DOHH2 (cell line): ENCODE data around the gene MAP7D3.

ENCODE experiments used
- EZH2phosphoT487 ChIP-seq: fragments of 200-600 bp; sonication (generic); IDR thresholded peaks from 2 replicates; pipeline ENCODE4 v1.6.1; 2017; ENCODE audit warnings: borderline replicate concordance, mild to moderate bottlenecking, antibody characterized with exemption, low read length, moderate library complexity, mixed read lengths
- TF ChIP-seq, protein P1 (sequence below): fragments of 200-600 bp; sonication (generic); IDR thresholded peaks from one replicate; pipeline ENCODE4 v1.5.1; 2014; ENCODE audit warnings: antibody characterized with exemption, mild to moderate bottlenecking, low read depth, low read length; ENCODE audit not compliant: poor library complexity, severe bottlenecking

DNA sequence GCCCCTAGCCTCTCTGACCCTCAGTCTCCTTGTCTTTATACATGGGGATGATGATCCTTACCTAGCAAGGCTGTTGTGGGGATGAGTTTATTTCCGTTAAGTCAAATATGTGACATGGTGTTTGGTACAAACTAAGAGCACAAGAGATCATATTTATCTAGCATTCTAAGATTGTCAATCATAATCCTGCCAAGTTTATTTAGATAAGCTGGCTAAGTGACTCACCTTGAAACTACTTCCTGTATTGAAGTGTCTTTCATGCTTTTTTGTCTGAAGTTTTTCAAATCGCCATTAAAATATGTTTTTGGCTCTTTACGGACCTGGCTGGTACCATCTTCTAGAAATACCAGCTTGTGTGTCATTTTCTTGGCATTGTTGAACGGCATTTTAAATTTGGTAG is 30.7 kb downstream of the MAP7D3 start:
- TF ChIP-seq, protein P1, sequence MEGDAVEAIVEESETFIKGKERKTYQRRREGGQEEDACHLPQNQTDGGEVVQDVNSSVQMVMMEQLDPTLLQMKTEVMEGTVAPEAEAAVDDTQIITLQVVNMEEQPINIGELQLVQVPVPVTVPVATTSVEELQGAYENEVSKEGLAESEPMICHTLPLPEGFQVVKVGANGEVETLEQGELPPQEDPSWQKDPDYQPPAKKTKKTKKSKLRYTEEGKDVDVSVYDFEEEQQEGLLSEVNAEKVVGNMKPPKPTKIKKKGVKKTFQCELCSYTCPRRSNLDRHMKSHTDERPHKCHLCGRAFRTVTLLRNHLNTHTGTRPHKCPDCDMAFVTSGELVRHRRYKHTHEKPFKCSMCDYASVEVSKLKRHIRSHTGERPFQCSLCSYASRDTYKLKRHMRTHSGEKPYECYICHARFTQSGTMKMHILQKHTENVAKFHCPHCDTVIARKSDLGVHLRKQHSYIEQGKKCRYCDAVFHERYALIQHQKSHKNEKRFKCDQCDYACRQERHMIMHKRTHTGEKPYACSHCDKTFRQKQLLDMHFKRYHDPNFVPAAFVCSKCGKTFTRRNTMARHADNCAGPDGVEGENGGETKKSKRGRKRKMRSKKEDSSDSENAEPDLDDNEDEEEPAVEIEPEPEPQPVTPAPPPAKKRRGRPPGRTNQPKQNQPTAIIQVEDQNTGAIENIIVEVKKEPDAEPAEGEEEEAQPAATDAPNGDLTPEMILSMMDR = no peak
- TF ChIP-seq EZH2phosphoT487 = no peak
